WTC11 (cell line): ENCODE measurements around the gene FCHSD2. TPM values are rescaled to one million over a fixed set of nuclear protein-coding genes. Genes with fewer than 3 reads are reported as not detected.
"Not testable (repeated sequence)": the region's sequence is repeated elsewhere in the genome, so short reads cannot be mapped to it uniquely, and the experiment has no call there.

Experiments used
- ATAC-seq: fragments of 200-7000 bp; cut with Tn5 transposase; 2 replicates; pipeline ENCODE4 v1.10.0; 2021; ENCODE audit warnings: mild to moderate bottlenecking, moderate library complexity
- CTCF ChIA-PET: fragments of 300-600 bp; sonication (Branson Sonifier 250); formaldehyde crosslinking; loops from one replicate; lab custom pipeline; 2021; ENCODE audit warnings: antibody characterized with exemption; lab: Charles Lee
- POLR2A ChIA-PET: fragments of 350-600 bp; sonication (Branson Sonifier 250); formaldehyde crosslinking; loops from one replicate; lab custom pipeline; 2021; ENCODE audit warnings: antibody characterized with exemption; lab: Charles Lee
- DNase-seq: peaks from one replicate; pipeline ENCODE4 v3.0.0; 2021; ENCODE audit warnings: low spot score
- H3K27ac Mint-ChIP-seq: 2 replicates; pipeline ENCODE4 v1.8.0; 2021; ENCODE audit warnings: mixed read lengths
- H3K27me3 Mint-ChIP-seq: 2 replicates; pipeline ENCODE4 v1.8.0; 2021; ENCODE audit warnings: low read depth, mild to moderate bottlenecking, moderate library complexity, mixed read lengths
- H3K36me3 Mint-ChIP-seq: 2 replicates; pipeline ENCODE4 v1.8.0; 2021; ENCODE audit warnings: mixed read lengths
- H3K4me1 Mint-ChIP-seq: 2 replicates; pipeline ENCODE4 v1.8.0; 2022; ENCODE audit warnings: mixed read lengths
- H3K4me3 Mint-ChIP-seq: 2 replicates; pipeline ENCODE4 v1.8.0; 2021; ENCODE audit warnings: mild to moderate bottlenecking, moderate library complexity, mixed read lengths
- H3K9me3 Mint-ChIP-seq: 2 replicates; pipeline ENCODE4 v1.8.0; 2021; ENCODE audit warnings: mixed read lengths
- AFF4 ChIP-seq: sonication (generic); formaldehyde crosslinking; IDR thresholded peaks from 2 replicates; pipeline ENCODE4 v1.8.1; 2023; ENCODE audit warnings: mild to moderate bottlenecking, missing genetic modification reagents, borderline replicate concordance
- CREB1 ChIP-seq: sonication (generic); formaldehyde crosslinking; IDR thresholded peaks from 2 replicates; pipeline ENCODE4 v1.8.0; 2023; ENCODE audit warnings: mild to moderate bottlenecking, missing genetic modification reagents
- EMX1 ChIP-seq: fragments of 250-450 bp; sonication (Bioruptor Pico); IDR thresholded peaks from 2 replicates; pipeline ENCODE4 v1.8.0; 2021; ENCODE audit warnings: mild to moderate bottlenecking
- ERG ChIP-seq: fragments of 250-450 bp; sonication (Bioruptor Pico); IDR thresholded peaks from 2 replicates; pipeline ENCODE4 v1.8.0; 2021; ENCODE audit warnings: mild to moderate bottlenecking
- GABPB1 ChIP-seq: sonication (generic); formaldehyde crosslinking; IDR thresholded peaks from 2 replicates; pipeline ENCODE4 v1.8.1; 2023; ENCODE audit warnings: mild to moderate bottlenecking, missing genetic modification reagents
- GTF2I ChIP-seq: fragments of 250-450 bp; sonication (Bioruptor Pico); conservative IDR thresholded peaks from 2 replicates; pipeline ENCODE4 v1.4.0; 2021; ENCODE audit warnings: mild to moderate bottlenecking
- IRF2 ChIP-seq: sonication (generic); formaldehyde crosslinking; IDR thresholded peaks from 2 replicates; pipeline ENCODE4 v1.8.0; 2022; ENCODE audit warnings: low read depth, missing genetic modification reagents, borderline replicate concordance
- NFATC4 ChIP-seq: fragments of 250-450 bp; sonication (Bioruptor Pico); IDR thresholded peaks from 2 replicates; pipeline ENCODE4 v1.9.0; 2021; ENCODE audit warnings: mild to moderate bottlenecking
- NFYB ChIP-seq: sonication (generic); formaldehyde crosslinking; conservative IDR thresholded peaks from 2 replicates; pipeline ENCODE4 v1.8.0; 2022; ENCODE audit warnings: low read depth, missing genetic modification reagents
- NR2C2 ChIP-seq: sonication (generic); formaldehyde crosslinking; IDR thresholded peaks from 2 replicates; pipeline ENCODE4 v1.8.0; 2022; ENCODE audit warnings: mild to moderate bottlenecking, missing genetic modification reagents
- SOX15 ChIP-seq: fragments of 250-450 bp; sonication (Bioruptor Pico); IDR thresholded peaks from 2 replicates; pipeline ENCODE4 v1.9.0; 2021; ENCODE audit warnings: mild to moderate bottlenecking
- ZMAT4 ChIP-seq: fragments of 250-450 bp; sonication (Bioruptor Pico); IDR thresholded peaks from 2 replicates; pipeline ENCODE4 v1.9.0; 2021; ENCODE audit warnings: mild to moderate bottlenecking
- ZNF121 ChIP-seq: sonication (generic); formaldehyde crosslinking; IDR thresholded peaks from 2 replicates; pipeline ENCODE4 v1.8.0; 2023; ENCODE audit warnings: missing genetic modification reagents
- ZNF232 ChIP-seq: sonication (generic); formaldehyde crosslinking; IDR thresholded peaks from 2 replicates; pipeline ENCODE4 v1.8.0; 2022; ENCODE audit warnings: mild to moderate bottlenecking, missing genetic modification reagents
- ZNF425 ChIP-seq: fragments of 250-450 bp; sonication (Bioruptor Pico); conservative IDR thresholded peaks from 2 replicates; pipeline ENCODE4 v1.9.0; 2021; ENCODE audit warnings: mild to moderate bottlenecking
- ZNF532 ChIP-seq: fragments of 250-450 bp; sonication (Bioruptor Pico); IDR thresholded peaks from 2 replicates; pipeline ENCODE4 v1.9.0; 2021; ENCODE audit warnings: mild to moderate bottlenecking, borderline replicate concordance
- total RNA-seq: library from RNA; stranded (reverse); gene quantifications from 3 replicates; pipeline ENCODE4 v1.2.3, GENCODE V29; 2021

Gene FCHSD2
- total RNA-seq, 1 experiment from 2014 or later: 10.1 TPM

GRCh38 chr11:73137944-73138274 is 4.2 kb downstream of the FCHSD2 start (continued):
- TF ChIP-seq NR2C2: no peak
- no peak for TF ChIP-seq CREB1
- TF ChIP-seq GTF2I: no peak
- no peak for TF ChIP-seq ZNF425
- no peak for TF ChIP-seq AFF4 (CRISPR knock-in tag)
- TF ChIP-seq NFATC4 (CRISPR knock-in tag): no peak
- no peak for TF ChIP-seq ZNF121 (CRISPR knock-in tag)
- no peak for TF ChIP-seq IRF2 (CRISPR knock-in tag)

GRCh38 chr11:73137262-73137943 is 4.7 kb downstream of the FCHSD2 start:
- Mint-ChIP-seq H3K27ac (no peak overlapping the region), H3K36me3 (no peaks in the 10 kb centered on the region; the same call in 1 of the 2 replicates), H3K9me3 (no peaks in the 10 kb centered on the region), H3K4me3 (no peak overlapping the region), H3K27me3 (peaks cover 16% of the 10 kb centered on the region), H3K4me1 (peaks cover 12% of the 10 kb centered on the region)
- CTCF ChIA-PET: interaction anchor here (0.6 to 2.1 kb wide), 3 partner anchors 20 to 107 kb away, joined by 3 to 8 read pairs (median 5); no protein-coding TSS in a partner anchor
- DNase-seq (no peak), ATAC-seq (no peak)
- POLR2A ChIA-PET: interaction anchor here (0.6 kb wide), 1 partner anchor 1610 kb away, joined by 5 read pairs; the partner anchor contains the start of gene KRTAP5-7
- TF ChIP-seq NFYB (CRISPR knock-in tag): no peak
- no peak for TF ChIP-seq EMX1 (CRISPR knock-in tag)
- no peak for TF ChIP-seq GABPB1 (CRISPR knock-in tag)
- TF ChIP-seq ERG (CRISPR knock-in tag): no peak
- TF ChIP-seq ZMAT4 (CRISPR knock-in tag): no peak
- TF ChIP-seq SOX15: no peak
- TF ChIP-seq NR2C2: no peak
- TF ChIP-seq ZNF232 (CRISPR knock-in tag): no peak
- no peak for TF ChIP-seq ZNF532
- TF ChIP-seq, all 79 proteins: peak for 0

- POLR2A ChIA-PET, H3K27ac Mint-ChIP-seq, H3K36me3 Mint-ChIP-seq, H3K9me3 Mint-ChIP-seq, ATAC-seq, H3K4me3 Mint-ChIP-seq, DNase-seq: not testable (repeated sequence)
- peaks cover 16% of the 10 kb centered on the region for H3K27me3 Mint-ChIP-seq
- H3K4me1 Mint-ChIP-seq: peaks cover 12% of the 10 kb centered on the region
- CTCF ChIA-PET: interaction anchor here (0.8 to 2.1 kb wide), 2 partner anchors 21 to 41 kb away, joined by 3 to 8 read pairs; no protein-coding TSS in a partner anchor
Observed at GRCh38 chr11:73136722-73137121, 5.4 kb downstream of the FCHSD2 start.
